T47D (cell line): ENCODE data around the gene SART3.

Source experiments
- DNase-seq, 2 experiments: peaks; one replicate each; pipeline versions ENCODE4 v3.0.0 to v3.0.0-alpha.2; 2011 to 2012; ENCODE audit warnings: low read depth in 1 of 2, low spot score in 1 of 2
- JUND ChIP-seq: IDR thresholded peaks from 2 replicates; pipeline ENCODE4 v1.6.1; 2012; ENCODE audit warnings: low read depth
- in situ Hi-C: cut with HindIII; loops from 2 replicates; pipeline ENCODE4 v1.10.0; 2016; ENCODE audit warnings: low sequenced_read_pairs, low pct_unique_long_range_greater_than_20kb

The SART3 gene

GRCh38 chr12:108570743-108571608 is 10.0 kb upstream of the SART3 start:
- DNase-seq: peak in 1 of 2 experiments; percentile 49
- in situ Hi-C loops: no loop called here
- no peak for TF ChIP-seq JUND

- no peak for DNase-seq
- in situ Hi-C loops: no loop called here
Observed at GRCh38 chr12:108568338-108569154, 7.6 kb upstream of the SART3 start.

GRCh38 chr12:108567406-108568337 is 6.7 kb upstream of the SART3 start:
- in situ Hi-C loops: no loop called here
- DNase-seq: no peak
- TF ChIP-seq JUND: no peak

More at GRCh38 chr12:108568338-108569154, 7.6 kb upstream of the SART3 start:
- no peak for TF ChIP-seq JUND

GRCh38 chr12:108566452-108566851 is 5.5 kb upstream of the SART3 start:
- no peak for DNase-seq
- no peak for TF ChIP-seq JUND
- in situ Hi-C loops: no loop called here

- in situ Hi-C loops: no loop called here
- peak in 1 of 2 experiments; percentile 44 for DNase-seq
- TF ChIP-seq JUND: no peak
Observed at GRCh38 chr12:108565976-108566375, 5.0 kb upstream of the SART3 start.

- no peak for DNase-seq
- TF ChIP-seq JUND: no peak
- in situ Hi-C loops: no loop called here
Observed at GRCh38 chr12:108565146-108565545, 4.2 kb upstream of the SART3 start.

GRCh38 chr12:108564724-108565123 is 3.8 kb upstream of the SART3 start:
- TF ChIP-seq JUND: no peak
- DNase-seq: no peak
- in situ Hi-C loops: no loop called here

- no peak for TF ChIP-seq JUND
- in situ Hi-C loops: no loop called here
- DNase-seq: no peak
Observed at GRCh38 chr12:108563804-108564151, 2.8 kb upstream of the SART3 start.

GRCh38 chr12:108563136-108563803 is 2.3 kb upstream of the SART3 start:
- TF ChIP-seq JUND: no peak
- in situ Hi-C loops: no loop called here
- peak; percentile 89 to 91 for DNase-seq

GRCh38 chr12:108562348-108563135 is 1.6 kb upstream of the SART3 start, which contains the start of gene ISCU:
TSS of gene ISCU (plus strand) at chr12:108562596. CDS start at chr12:108562623, 27 bp downstream.
- DNase-seq: peak; percentile 91 to 99
- no peak for TF ChIP-seq JUND
- in situ Hi-C loops: no loop called here

- no peak for TF ChIP-seq JUND
- no peak for DNase-seq
- in situ Hi-C loops: no loop called here
Observed at GRCh38 chr12:108561852-108562347, 927 bp upstream of the SART3 start.
